ENCODE results near the gene GANC.

GRCh38 chr15:42329992-42330391 is 57.0 kb downstream of the GANC start:
- no peak for TF ChIP-seq EZH2 (IDR thresholded peaks at IDR 0.05; ENCODE audit: borderline replicate concordance, low read depth, low read length, severe bottlenecking)
- TF ChIP-seq, protein P1, sequence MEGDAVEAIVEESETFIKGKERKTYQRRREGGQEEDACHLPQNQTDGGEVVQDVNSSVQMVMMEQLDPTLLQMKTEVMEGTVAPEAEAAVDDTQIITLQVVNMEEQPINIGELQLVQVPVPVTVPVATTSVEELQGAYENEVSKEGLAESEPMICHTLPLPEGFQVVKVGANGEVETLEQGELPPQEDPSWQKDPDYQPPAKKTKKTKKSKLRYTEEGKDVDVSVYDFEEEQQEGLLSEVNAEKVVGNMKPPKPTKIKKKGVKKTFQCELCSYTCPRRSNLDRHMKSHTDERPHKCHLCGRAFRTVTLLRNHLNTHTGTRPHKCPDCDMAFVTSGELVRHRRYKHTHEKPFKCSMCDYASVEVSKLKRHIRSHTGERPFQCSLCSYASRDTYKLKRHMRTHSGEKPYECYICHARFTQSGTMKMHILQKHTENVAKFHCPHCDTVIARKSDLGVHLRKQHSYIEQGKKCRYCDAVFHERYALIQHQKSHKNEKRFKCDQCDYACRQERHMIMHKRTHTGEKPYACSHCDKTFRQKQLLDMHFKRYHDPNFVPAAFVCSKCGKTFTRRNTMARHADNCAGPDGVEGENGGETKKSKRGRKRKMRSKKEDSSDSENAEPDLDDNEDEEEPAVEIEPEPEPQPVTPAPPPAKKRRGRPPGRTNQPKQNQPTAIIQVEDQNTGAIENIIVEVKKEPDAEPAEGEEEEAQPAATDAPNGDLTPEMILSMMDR (IDR thresholded peaks at IDR 0.05; ENCODE audit: borderline replicate concordance, extremely low read depth, low read length, poor library complexity, severe bottlenecking): no peak

Measured in DND-41 (cell line).